Measurements from ENCODE around the gene PPP6R3. TPM values are rescaled to one million over a fixed set of nuclear protein-coding genes. Genes with fewer than 3 reads are reported as not detected.
"Not testable (repeated sequence)": the region's sequence is repeated elsewhere in the genome, so short reads cannot be mapped to it uniquely, and the experiment has no call there.

Gene PPP6R3
- total RNA-seq, 1 experiment from 2014 or later: 198 TPM

GRCh38 chr11:68596231-68596630 is 135.7 kb downstream of the PPP6R3 start:
- no peak for DNase-seq (ENCODE audit: low spot score)

- no peak for DNase-seq (ENCODE audit: low spot score)
These were observed 138.5 kb downstream of the PPP6R3 start for GRCh38 chr11:68598816-68599653.

- no peak for DNase-seq (ENCODE audit: low spot score)
These were observed 140.6 kb downstream of the PPP6R3 start for GRCh38 chr11:68601147-68601546.

- DNase-seq (ENCODE audit: low spot score): no peak
These were observed 149.2 kb downstream of the PPP6R3 start for GRCh38 chr11:68609761-68610160.

GRCh38 chr11:68610452-68611116 is 150.0 kb downstream of the PPP6R3 start:
- no peak for DNase-seq (ENCODE audit: low spot score)

- no peak for DNase-seq (ENCODE audit: low spot score)
These were observed 155.1 kb downstream of the PPP6R3 start for GRCh38 chr11:68615657-68616056.

- no peak for DNase-seq (ENCODE audit: low spot score)
These were observed 157.6 kb downstream of the PPP6R3 start for GRCh38 chr11:68617925-68618809.

- DNase-seq (ENCODE audit: low spot score): no peak
These were observed 161.3 kb downstream of the PPP6R3 start for GRCh38 chr11:68621826-68622225.

- not testable (repeated sequence) for DNase-seq (ENCODE audit: low spot score)
These were observed 163.2 kb downstream of the PPP6R3 start for GRCh38 chr11:68623706-68624105.

GRCh38 chr11:68625069-68625468 is 164.5 kb downstream of the PPP6R3 start:
- DNase-seq (ENCODE audit: low spot score): not testable (repeated sequence)

GRCh38 chr11:68626236-68626635 is 165.7 kb downstream of the PPP6R3 start:
- DNase-seq (ENCODE audit: low spot score): not testable (repeated sequence)

- not testable (repeated sequence) for DNase-seq (ENCODE audit: low spot score)
These were observed 168.3 kb downstream of the PPP6R3 start for GRCh38 chr11:68628837-68629236.

- not testable (repeated sequence) for DNase-seq (ENCODE audit: low spot score)
These were observed 171.8 kb downstream of the PPP6R3 start for GRCh38 chr11:68632375-68632774.

- peak; percentile 87 for DNase-seq (ENCODE audit: low spot score)
These were observed 172.2 kb downstream of the PPP6R3 start for GRCh38 chr11:68632802-68633201.

- not testable (repeated sequence) for DNase-seq (ENCODE audit: low spot score)
These were observed 174.1 kb downstream of the PPP6R3 start for GRCh38 chr11:68634606-68635005.

GRCh38 chr11:68635172-68635571 is 174.6 kb downstream of the PPP6R3 start:
- not testable (repeated sequence) for DNase-seq (ENCODE audit: low spot score)

- not testable (repeated sequence) for DNase-seq (ENCODE audit: low spot score)
These were observed 175.3 kb downstream of the PPP6R3 start for GRCh38 chr11:68635883-68636282.

GRCh38 chr11:68639322-68639721 is 178.8 kb downstream of the PPP6R3 start:
- not testable (repeated sequence) for DNase-seq (ENCODE audit: low spot score)

GRCh38 chr11:68641880-68642279 is 181.3 kb downstream of the PPP6R3 start:
- DNase-seq (ENCODE audit: low spot score): no peak

- no peak for DNase-seq (ENCODE audit: low spot score)
These were observed 183.0 kb downstream of the PPP6R3 start for GRCh38 chr11:68643585-68643984.

- no peak for DNase-seq (ENCODE audit: low spot score)
These were observed 186.3 kb downstream of the PPP6R3 start for GRCh38 chr11:68646832-68647231.

Measured in HT-29 (cell line).